Peyer's patch (tissue), 4 donors: ENCODE results near the gene LRBA.

Source experiments
- CTCF ChIP-seq, 6 experiments: fragments of 450-650 bp in 4 of 6; fragments of 200-600 bp in 2 of 6; sonication (generic) in 1 of 6; IDR thresholded peaks; one replicate each; pipeline ENCODE4 v1.5.1; 2017 to 2019; ENCODE audit warnings: antibody characterized with exemption in 6 of 6, mild to moderate bottlenecking in 3 of 6, moderate library complexity in 1 of 6
- POLR2A ChIP-seq, 2 donors: fragments of 450-650 bp; IDR thresholded peaks; one replicate each; pipeline ENCODE4 v1.5.1; 2017; ENCODE audit warnings: antibody characterized with exemption in 2 of 2, mild to moderate bottlenecking in 2 of 2, moderate library complexity in 2 of 2

GRCh38 chr4:151052785-151053184 is 37.7 kb upstream of the LRBA start:
- TF ChIP-seq CTCF (IDR thresholded peaks at IDR 0.05), result no peak
- TF ChIP-seq POLR2A (IDR thresholded peaks at IDR 0.05), result no peak
